ENCODE data around the gene HDGF.
"Not testable (repeated sequence)": the region's sequence is repeated elsewhere in the genome, so short reads cannot be mapped to it uniquely, and the experiment has no call there.

The HDGF gene

GRCh38 chr1:156766298-156767100, 15.0 kb upstream of the HDGF start:
- H3K9ac ChIP-seq (ENCODE audit: low read depth, low read length), result peak overlapping the region; percentile 60
- H3K27me3 ChIP-seq (ENCODE audit: control insufficient read depth, insufficient read depth, low read length), result no peaks in the 10 kb centered on the region
- no peaks in the 10 kb centered on the region for H3K9me3 ChIP-seq (ENCODE audit: control insufficient read depth, insufficient read depth, low read length)
- H3K27ac ChIP-seq (ENCODE audit: low read depth, low read length), result peak overlapping the region; percentile 63
- H3K4me1 ChIP-seq (ENCODE audit: control insufficient read depth, insufficient read depth, low read length), result peaks cover 21% of the 10 kb centered on the region
- peak overlapping the region; percentile 74 for H3K4me3 ChIP-seq (ENCODE audit: low read depth, low read length)
- peaks cover 17% of the 10 kb centered on the region for H3K36me3 ChIP-seq (ENCODE audit: control insufficient read depth, insufficient read depth, low read length)

GRCh38 chr1:156765666-156766065, 14.2 kb upstream of the HDGF start:
- Histone ChIP-seq H3K27me3 (ENCODE audit: control insufficient read depth, insufficient read depth, low read length) (no peaks in the 10 kb centered on the region), H3K27ac (ENCODE audit: low read depth, low read length) (no peak overlapping the region), H3K4me3 (ENCODE audit: low read depth, low read length) (no peak overlapping the region), H3K4me1 (ENCODE audit: control insufficient read depth, insufficient read depth, low read length) (peaks cover 21% of the 10 kb centered on the region), H3K9me3 (ENCODE audit: control insufficient read depth, insufficient read depth, low read length) (no peaks in the 10 kb centered on the region), H3K36me3 (ENCODE audit: control insufficient read depth, insufficient read depth, low read length) (peaks cover 8% of the 10 kb centered on the region), H3K9ac (ENCODE audit: low read depth, low read length) (no peak overlapping the region)

- not testable (repeated sequence) for H3K4me3 ChIP-seq (ENCODE audit: low read depth, low read length); H3K27me3 ChIP-seq (ENCODE audit: control insufficient read depth, insufficient read depth, low read length); H3K9me3 ChIP-seq (ENCODE audit: control insufficient read depth, insufficient read depth, low read length); H3K27ac ChIP-seq (ENCODE audit: low read depth, low read length); H3K9ac ChIP-seq (ENCODE audit: low read depth, low read length); H3K36me3 ChIP-seq (ENCODE audit: control insufficient read depth, insufficient read depth, low read length)
- H3K4me1 ChIP-seq (ENCODE audit: control insufficient read depth, insufficient read depth, low read length), result peaks cover 21% of the 10 kb centered on the region
These were observed 13.7 kb upstream of the HDGF start for GRCh38 chr1:156765136-156765535.

DNA sequence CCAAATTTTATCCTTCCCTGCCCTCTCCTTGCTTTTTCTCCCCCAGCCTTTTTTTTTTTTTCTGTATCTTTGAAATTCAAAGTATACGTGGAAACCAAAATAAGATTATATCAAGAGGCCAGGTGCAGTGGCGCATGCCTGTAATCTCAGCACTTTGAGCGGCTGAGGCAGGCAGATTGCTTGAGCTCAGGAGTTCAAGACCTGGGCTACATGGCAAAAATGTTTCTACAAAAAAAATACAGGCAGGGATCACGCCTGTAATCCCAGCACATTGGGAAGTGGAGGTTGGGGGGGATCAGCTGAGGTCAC, 9.3 kb upstream of the HDGF start:
- H3K9me3 ChIP-seq (ENCODE audit: control insufficient read depth, insufficient read depth, low read length), result no peaks in the 10 kb centered on the region
- H3K36me3 ChIP-seq (ENCODE audit: control insufficient read depth, insufficient read depth, low read length), result no peaks in the 10 kb centered on the region
- no peaks in the 10 kb centered on the region for H3K27me3 ChIP-seq (ENCODE audit: control insufficient read depth, insufficient read depth, low read length)
- no peak overlapping the region for H3K9ac ChIP-seq (ENCODE audit: low read depth, low read length)
- H3K4me3 ChIP-seq (ENCODE audit: low read depth, low read length), result no peak overlapping the region
- H3K4me1 ChIP-seq (ENCODE audit: control insufficient read depth, insufficient read depth, low read length), result peaks cover 2% of the 10 kb centered on the region; the same call in 1 of the 2 replicates
- no peak overlapping the region for H3K27ac ChIP-seq (ENCODE audit: low read depth, low read length)

- Histone ChIP-seq H3K27me3 (ENCODE audit: control insufficient read depth, insufficient read depth, low read length) (no peaks in the 10 kb centered on the region), H3K9me3 (ENCODE audit: control insufficient read depth, insufficient read depth, low read length) (no peaks in the 10 kb centered on the region), H3K36me3 (ENCODE audit: control insufficient read depth, insufficient read depth, low read length) (no peaks in the 10 kb centered on the region), H3K27ac (ENCODE audit: low read depth, low read length) (no peak overlapping the region), H3K4me1 (ENCODE audit: control insufficient read depth, insufficient read depth, low read length) (no peaks in the 10 kb centered on the region; the same call in 1 of the 2 replicates), H3K4me3 (ENCODE audit: low read depth, low read length) (no peak overlapping the region), H3K9ac (ENCODE audit: low read depth, low read length) (no peak overlapping the region)
These were observed 8.8 kb upstream of the HDGF start for GRCh38 chr1:156760092-156760795.

GRCh38 chr1:156757572-156758253, 6.2 kb upstream of the HDGF start:
- not testable (repeated sequence) for H3K27me3 ChIP-seq (ENCODE audit: control insufficient read depth, insufficient read depth, low read length); H3K4me1 ChIP-seq (ENCODE audit: control insufficient read depth, insufficient read depth, low read length)

GRCh38 chr1:156756355-156756754, 4.9 kb upstream of the HDGF start:
- H3K27ac ChIP-seq (ENCODE audit: low read depth, low read length), result no peak overlapping the region
- no peaks in the 10 kb centered on the region for H3K9me3 ChIP-seq (ENCODE audit: control insufficient read depth, insufficient read depth, low read length)
- H3K27me3 ChIP-seq (ENCODE audit: control insufficient read depth, insufficient read depth, low read length), result no peaks in the 10 kb centered on the region
- no peak overlapping the region for H3K4me3 ChIP-seq (ENCODE audit: low read depth, low read length)
- peaks cover 9% of the 10 kb centered on the region for H3K4me1 ChIP-seq (ENCODE audit: control insufficient read depth, insufficient read depth, low read length)
- H3K36me3 ChIP-seq (ENCODE audit: control insufficient read depth, insufficient read depth, low read length), result no peaks in the 10 kb centered on the region
- no peak overlapping the region for H3K9ac ChIP-seq (ENCODE audit: low read depth, low read length)

More at GRCh38 chr1:156757572-156758253, 6.2 kb upstream of the HDGF start:
- H3K27ac ChIP-seq (ENCODE audit: low read depth, low read length); H3K4me3 ChIP-seq (ENCODE audit: low read depth, low read length); H3K36me3 ChIP-seq (ENCODE audit: control insufficient read depth, insufficient read depth, low read length); H3K9ac ChIP-seq (ENCODE audit: low read depth, low read length); H3K9me3 ChIP-seq (ENCODE audit: control insufficient read depth, insufficient read depth, low read length): not testable (repeated sequence)

DNA sequence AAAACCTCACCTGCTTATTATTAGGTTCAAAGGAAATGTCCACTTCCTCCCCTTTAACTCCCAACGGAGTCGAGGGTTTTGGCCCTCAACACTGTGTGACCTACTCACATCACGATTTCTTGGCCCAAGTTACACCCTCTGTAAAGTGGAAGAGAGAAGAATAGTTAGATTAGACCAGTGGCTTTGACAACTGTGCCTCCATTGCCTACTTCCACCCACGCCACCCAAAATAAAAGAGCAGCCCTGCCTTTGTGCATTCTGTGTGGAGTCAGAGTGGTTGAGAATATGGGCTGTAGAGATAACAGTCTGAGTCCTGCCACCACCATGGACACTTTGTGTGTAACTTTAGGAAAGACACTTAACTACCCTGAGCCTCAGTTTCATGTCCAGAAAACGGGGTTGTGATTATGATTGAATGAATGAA, 4.1 kb upstream of the HDGF start:
- Histone ChIP-seq H3K9ac (ENCODE audit: low read depth, low read length) (no peak overlapping the region), H3K27me3 (ENCODE audit: control insufficient read depth, insufficient read depth, low read length) (no peaks in the 10 kb centered on the region), H3K4me1 (ENCODE audit: control insufficient read depth, insufficient read depth, low read length) (peaks cover 9% of the 10 kb centered on the region), H3K27ac (ENCODE audit: low read depth, low read length) (no peak overlapping the region), H3K9me3 (ENCODE audit: control insufficient read depth, insufficient read depth, low read length) (no peaks in the 10 kb centered on the region), H3K36me3 (ENCODE audit: control insufficient read depth, insufficient read depth, low read length) (no peaks in the 10 kb centered on the region), H3K4me3 (ENCODE audit: low read depth, low read length) (no peak overlapping the region)

- peaks cover 4% of the 10 kb centered on the region; the same call in 1 of the 2 replicates for H3K36me3 ChIP-seq (ENCODE audit: control insufficient read depth, insufficient read depth, low read length)
- no peak overlapping the region for H3K9ac ChIP-seq (ENCODE audit: low read depth, low read length)
These were observed 2.7 kb upstream of the HDGF start for GRCh38 chr1:156754219-156754618.

GRCh38 chr1:156752843-156753482, 1.5 kb upstream of the HDGF start:
- H3K4me1 ChIP-seq (ENCODE audit: control insufficient read depth, insufficient read depth, low read length), result peaks cover 32% of the 10 kb centered on the region
- H3K27ac ChIP-seq (ENCODE audit: low read depth, low read length), result no peak overlapping the region
- peak overlapping the region; percentile 96 for H3K4me3 ChIP-seq (ENCODE audit: low read depth, low read length)
- no peak overlapping the region for H3K9ac ChIP-seq (ENCODE audit: low read depth, low read length)
- no peaks in the 10 kb centered on the region for H3K9me3 ChIP-seq (ENCODE audit: control insufficient read depth, insufficient read depth, low read length)
- H3K27me3 ChIP-seq (ENCODE audit: control insufficient read depth, insufficient read depth, low read length), result no peaks in the 10 kb centered on the region
- peaks cover 4% of the 10 kb centered on the region; the same call in 1 of the 2 replicates for H3K36me3 ChIP-seq (ENCODE audit: control insufficient read depth, insufficient read depth, low read length)

More at GRCh38 chr1:156754219-156754618, 2.7 kb upstream of the HDGF start:
- Histone ChIP-seq H3K27me3 (ENCODE audit: control insufficient read depth, insufficient read depth, low read length) (no peaks in the 10 kb centered on the region), H3K27ac (ENCODE audit: low read depth, low read length) (no peak overlapping the region), H3K9me3 (ENCODE audit: control insufficient read depth, insufficient read depth, low read length) (no peaks in the 10 kb centered on the region), H3K4me3 (ENCODE audit: low read depth, low read length) (no peak overlapping the region), H3K4me1 (ENCODE audit: control insufficient read depth, insufficient read depth, low read length) (peaks cover 19% of the 10 kb centered on the region)

Data from HUES48 (cell line).